Measurements from ENCODE around the gene THSD7A. TPM values are rescaled to one million over a fixed set of nuclear protein-coding genes. Genes with fewer than 3 reads are reported as not detected.

The THSD7A gene
- total and polyA plus RNA-seq, 2 of the 8 experiments (the other 6 are each of a cell fraction or from before 2014, with no cell fraction given): 0.44 to 1.2 TPM

DNA sequence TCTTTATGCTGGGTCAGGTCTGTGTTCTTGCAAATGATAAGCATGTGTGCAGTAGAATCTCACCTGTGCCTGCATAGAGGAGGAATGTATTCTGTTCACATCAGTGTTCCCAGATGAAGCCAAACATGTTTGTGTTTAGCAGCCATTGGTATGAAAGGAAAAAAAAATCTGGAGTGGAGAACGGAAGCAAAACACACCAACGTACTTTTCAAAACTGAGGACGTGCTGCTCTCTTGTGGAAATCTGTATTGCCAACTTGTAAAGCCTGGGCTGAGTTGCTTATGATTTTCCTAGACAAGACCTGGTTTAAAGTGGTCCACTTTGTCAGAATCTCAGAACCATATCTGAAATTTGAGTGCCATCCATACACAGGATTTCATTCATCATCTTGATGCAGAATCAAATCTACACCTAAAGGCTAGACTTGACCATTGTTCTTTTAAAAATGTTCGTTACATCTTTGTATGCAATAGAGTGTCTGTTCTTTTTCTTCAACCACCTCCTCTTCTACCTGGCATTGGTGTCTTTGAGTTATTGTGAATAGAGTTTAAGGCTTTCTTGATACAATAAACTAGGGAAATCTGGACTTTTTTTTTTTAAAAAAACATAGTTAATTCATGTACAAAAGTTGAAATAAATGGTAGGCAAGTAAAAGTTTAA, 490.6 kb downstream of the THSD7A start (continued):
- TF ChIP-seq SP1 (IDR thresholded peaks at IDR 0.05; ENCODE audit: low read depth, low read length) (no peak), YY1 (IDR thresholded peaks at IDR 0.05; ENCODE audit: low read depth, low read length) (peak; percentile 29; the same call in 1 of the 2 replicates), JUN (IDR thresholded peaks at IDR 0.05; ENCODE audit: low read depth, low read length) (no peak), CTBP2 (IDR thresholded peaks at IDR 0.05; ENCODE audit: borderline replicate concordance, insufficient read depth, insufficient read length, low read length) (no peak), KDM1A (IDR thresholded peaks at IDR 0.05; ENCODE audit: borderline replicate concordance, low read length) (no peak), SIRT6 (IDR thresholded peaks at IDR 0.05; ENCODE audit: low read length) (no peak), KDM5A (IDR thresholded peaks at IDR 0.05; ENCODE audit: low read length) (no peak), GABPA (IDR thresholded peaks at IDR 0.05; ENCODE audit: borderline replicate concordance, insufficient read depth, low read length) (no peak), FOSL1 (IDR thresholded peaks at IDR 0.05; ENCODE audit: insufficient read depth, low read depth, low read length) (no peak), CBX5 (IDR thresholded peaks at IDR 0.05; ENCODE audit: low read depth, low read length) (no peak), BACH1 (IDR thresholded peaks at IDR 0.05; ENCODE audit: low read length) (no peak), CEBPB (IDR thresholded peaks at IDR 0.05; ENCODE audit: low read depth, low read length) (no peak), CHD2 (IDR thresholded peaks at IDR 0.05; ENCODE audit: low read length) (no peak)
- TF ChIP-seq, protein P1, sequence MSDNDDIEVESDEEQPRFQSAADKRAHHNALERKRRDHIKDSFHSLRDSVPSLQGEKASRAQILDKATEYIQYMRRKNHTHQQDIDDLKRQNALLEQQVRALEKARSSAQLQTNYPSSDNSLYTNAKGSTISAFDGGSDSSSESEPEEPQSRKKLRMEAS (IDR thresholded peaks at IDR 0.05): no peak
- TF ChIP-seq, protein P2, sequence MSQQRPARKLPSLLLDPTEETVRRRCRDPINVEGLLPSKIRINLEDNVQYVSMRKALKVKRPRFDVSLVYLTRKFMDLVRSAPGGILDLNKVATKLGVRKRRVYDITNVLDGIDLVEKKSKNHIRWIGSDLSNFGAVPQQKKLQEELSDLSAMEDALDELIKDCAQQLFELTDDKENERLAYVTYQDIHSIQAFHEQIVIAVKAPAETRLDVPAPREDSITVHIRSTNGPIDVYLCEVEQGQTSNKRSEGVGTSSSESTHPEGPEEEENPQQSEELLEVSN (IDR thresholded peaks at IDR 0.05): no peak
- TF ChIP-seq, protein P3, sequence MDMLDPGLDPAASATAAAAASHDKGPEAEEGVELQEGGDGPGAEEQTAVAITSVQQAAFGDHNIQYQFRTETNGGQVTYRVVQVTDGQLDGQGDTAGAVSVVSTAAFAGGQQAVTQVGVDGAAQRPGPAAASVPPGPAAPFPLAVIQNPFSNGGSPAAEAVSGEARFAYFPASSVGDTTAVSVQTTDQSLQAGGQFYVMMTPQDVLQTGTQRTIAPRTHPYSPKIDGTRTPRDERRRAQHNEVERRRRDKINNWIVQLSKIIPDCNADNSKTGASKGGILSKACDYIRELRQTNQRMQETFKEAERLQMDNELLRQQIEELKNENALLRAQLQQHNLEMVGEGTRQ (IDR thresholded peaks at IDR 0.05; ENCODE audit: low read length): no peak

All from H1 (cell line).